PC-3 (cell line): ENCODE measurements around the gene KCNJ5.

Source experiments
- EZH2 ChIP-seq: fragments of 300-600 bp; sonication (generic); IDR thresholded peaks from one replicate; pipeline ENCODE4 v1.6.1; 2017; ENCODE audit warnings: antibody characterized with exemption, mild to moderate bottlenecking, low read length; ENCODE audit not compliant: unreplicated experiment
- TF ChIP-seq, protein P1 (sequence below): fragments of 300-600 bp; sonication (generic); conservative IDR thresholded peaks from 2 replicates; pipeline ENCODE4 v1.5.1; 2017; ENCODE audit warnings: antibody characterized with exemption, low read depth, mild to moderate bottlenecking, low read length

- TF ChIP-seq, protein P1, sequence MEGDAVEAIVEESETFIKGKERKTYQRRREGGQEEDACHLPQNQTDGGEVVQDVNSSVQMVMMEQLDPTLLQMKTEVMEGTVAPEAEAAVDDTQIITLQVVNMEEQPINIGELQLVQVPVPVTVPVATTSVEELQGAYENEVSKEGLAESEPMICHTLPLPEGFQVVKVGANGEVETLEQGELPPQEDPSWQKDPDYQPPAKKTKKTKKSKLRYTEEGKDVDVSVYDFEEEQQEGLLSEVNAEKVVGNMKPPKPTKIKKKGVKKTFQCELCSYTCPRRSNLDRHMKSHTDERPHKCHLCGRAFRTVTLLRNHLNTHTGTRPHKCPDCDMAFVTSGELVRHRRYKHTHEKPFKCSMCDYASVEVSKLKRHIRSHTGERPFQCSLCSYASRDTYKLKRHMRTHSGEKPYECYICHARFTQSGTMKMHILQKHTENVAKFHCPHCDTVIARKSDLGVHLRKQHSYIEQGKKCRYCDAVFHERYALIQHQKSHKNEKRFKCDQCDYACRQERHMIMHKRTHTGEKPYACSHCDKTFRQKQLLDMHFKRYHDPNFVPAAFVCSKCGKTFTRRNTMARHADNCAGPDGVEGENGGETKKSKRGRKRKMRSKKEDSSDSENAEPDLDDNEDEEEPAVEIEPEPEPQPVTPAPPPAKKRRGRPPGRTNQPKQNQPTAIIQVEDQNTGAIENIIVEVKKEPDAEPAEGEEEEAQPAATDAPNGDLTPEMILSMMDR: no peak
- no peak for TF ChIP-seq EZH2
Measured at GRCh38 chr11:128967578-128967977, 76.4 kb downstream of the KCNJ5 start.
